Uterus (tissue), 4 donors: Measurements from ENCODE around the gene PDGFB. TPM values are rescaled to one million over a fixed set of nuclear protein-coding genes. Genes with fewer than 3 reads are reported as not detected.

Experiments
- DNase-seq, 2 donors: peaks; one replicate each; pipeline ENCODE4 v3.0.0-alpha.2; 2019 to 2020
- H3K27ac ChIP-seq, 2 donors: fragments of 200-600 bp; sonication (generic); 1 replicate in 1 of 2; 2 replicates in 1 of 2; pipeline ENCODE4 v1.5.1; 2016 to 2018
- H3K27me3 ChIP-seq, 2 donors: fragments of 200-600 bp; sonication (generic); one replicate each; pipeline ENCODE4 v1.5.1; 2018 to 2019; ENCODE audit warnings: control low read depth in 1 of 2
- H3K36me3 ChIP-seq, 2 donors: fragments of 200-600 bp; sonication (generic); one replicate each; pipeline ENCODE4 v1.5.1; 2019; ENCODE audit warnings: control low read depth in 1 of 2
- H3K4me1 ChIP-seq, 2 donors: fragments of 200-600 bp; sonication (generic); one replicate each; pipeline ENCODE4 v1.5.1; 2018 to 2019; ENCODE audit warnings: control low read depth in 1 of 2
- H3K4me3 ChIP-seq, 2 donors: fragments of 200-600 bp; sonication (generic); 1 replicate in 1 of 2; 2 replicates in 1 of 2; pipeline ENCODE4 v1.5.1; 2018 to 2019; ENCODE audit warnings: mild to moderate bottlenecking in 1 of 2
- H3K9me3 ChIP-seq, 2 donors: fragments of 200-600 bp; sonication (generic); one replicate each; pipeline ENCODE4 v1.5.1; 2019; ENCODE audit warnings: control low read depth in 1 of 2
- CTCF ChIP-seq, 4 experiments: fragments of 200-600 bp in 2 of 4; fragments of 450-650 bp in 2 of 4; sonication (generic) in 2 of 4; IDR thresholded peaks; one replicate each; pipeline ENCODE4 v1.5.1; 2016 to 2019; ENCODE audit warnings: antibody characterized with exemption in 4 of 4, mild to moderate bottlenecking in 2 of 4, moderate library complexity in 1 of 4
- POLR2A ChIP-seq, 2 donors: fragments of 450-650 bp; IDR thresholded peaks; one replicate each; pipeline ENCODE4 v1.6.1; 2016; ENCODE audit warnings: antibody characterized with exemption in 2 of 2, mild to moderate bottlenecking in 1 of 2, moderate library complexity in 1 of 2
- intact Hi-C: fragments of 100-400 bp; cut with DNase I; formaldehyde crosslinking; loops from one replicate; pipeline ENCODE4 v1.15.1; 2023; ENCODE audit warnings: low total_unique reads
- total RNA-seq, 4 donors: library from RNA; depleted of rRNA in 3 of 4; stranded (reverse); fragments of >200 nt in 3 of 4; gene quantifications; one replicate each; pipeline versions ENCODE4 v1.1.0 to v1.2.4, GENCODE V29; 2014 to 2023
- donor health status: DM: yes; HTN: yes; CAD: no.

Gene PDGFB
- total RNA-seq, 4 donors from 2014 or later: 2.0 to 24.8 (median 5.6) TPM

DNA sequence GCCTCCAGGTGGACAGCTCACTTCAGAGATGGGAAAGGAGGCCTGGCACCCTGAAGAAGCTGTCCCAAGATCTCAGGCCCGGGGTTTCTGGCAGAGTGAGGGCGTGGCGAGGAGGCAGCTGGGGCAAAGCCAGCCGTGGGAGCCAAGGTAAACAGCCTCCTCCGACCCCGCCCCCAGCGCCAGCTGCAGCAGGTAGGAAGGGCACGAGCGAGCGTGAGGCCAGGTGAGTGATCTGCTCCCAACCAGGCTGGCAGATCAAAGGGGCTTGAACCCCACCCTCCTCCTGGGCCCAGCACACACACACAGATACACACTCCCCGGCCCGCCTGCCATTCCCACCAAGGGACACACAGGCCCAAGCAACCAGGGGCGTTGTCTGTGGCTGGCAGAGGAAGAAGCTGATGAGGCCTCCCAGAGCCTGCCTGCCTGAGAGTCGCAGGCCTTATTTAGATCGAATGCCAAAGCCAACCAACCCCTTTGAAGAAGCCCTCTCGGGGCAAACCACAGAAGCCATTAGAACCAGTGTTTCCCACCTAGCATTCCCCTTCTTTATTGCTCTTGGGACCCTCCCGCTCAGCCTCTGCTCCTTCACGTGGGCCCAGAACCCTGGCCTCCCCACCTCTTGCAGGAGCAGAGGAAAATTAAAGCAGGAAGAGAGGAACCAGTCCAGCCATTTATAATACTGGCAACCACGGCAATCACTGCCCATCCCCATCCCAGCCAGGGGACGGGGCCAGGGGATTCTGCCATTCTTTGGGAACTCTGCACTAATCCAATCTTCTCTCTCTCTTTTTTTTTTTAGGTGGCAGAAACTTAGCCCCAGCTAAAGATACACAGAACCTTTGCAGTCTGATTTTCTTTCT lies 5.0 kb downstream of the PDGFB start:
- DNase-seq: no peak
- peaks cover 0 to 32% of the 10 kb centered on the region in 2 donors for H3K4me1 ChIP-seq
- intact Hi-C loops: no loop called here
- H3K27ac ChIP-seq: peak overlapping the region; percentile 66 to 76
- no peak overlapping the region for H3K4me3 ChIP-seq
- no peaks in the 10 kb centered on the region for H3K36me3 ChIP-seq
- no peaks in the 10 kb centered on the region for H3K27me3 ChIP-seq
- no peaks in the 10 kb centered on the region for H3K9me3 ChIP-seq
- no peak for TF ChIP-seq CTCF (IDR thresholded peaks at IDR 0.05)
- TF ChIP-seq POLR2A (IDR thresholded peaks at IDR 0.05): no peak

DNA sequence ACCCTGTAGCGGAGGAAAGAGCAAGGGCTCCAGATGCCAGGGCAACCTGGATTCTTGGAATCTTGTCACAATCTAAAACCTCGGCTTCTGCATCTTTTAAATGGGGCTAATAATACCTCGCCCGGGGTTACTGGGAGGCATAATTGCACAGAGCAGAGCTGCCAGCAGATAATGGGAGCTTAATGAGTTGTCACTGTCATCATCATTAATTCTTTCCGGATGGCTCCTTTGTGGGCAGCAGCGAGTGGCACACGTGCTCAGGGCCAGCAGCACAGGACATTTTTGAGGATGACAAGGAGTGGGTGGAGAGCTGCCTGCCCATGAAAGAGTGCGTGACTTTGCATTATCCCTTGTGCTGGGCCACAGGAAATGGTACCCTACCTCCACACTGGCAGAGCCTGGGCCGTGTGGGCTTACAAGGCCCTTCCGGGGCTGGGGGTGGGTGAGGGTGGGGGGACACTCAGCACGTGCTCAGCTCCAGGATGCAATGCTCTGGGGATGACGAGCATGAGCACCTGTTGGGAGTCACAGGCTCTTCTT lies 5.7 kb downstream of the PDGFB start:
- peak overlapping the region; percentile 43 to 66 for H3K27ac ChIP-seq
- DNase-seq: no peak
- no peaks in the 10 kb centered on the region for H3K27me3 ChIP-seq
- no peaks in the 10 kb centered on the region for H3K36me3 ChIP-seq
- intact Hi-C loops: no loop called here
- TF ChIP-seq CTCF (IDR thresholded peaks at IDR 0.05): no peak
- TF ChIP-seq POLR2A (IDR thresholded peaks at IDR 0.05): no peak
- no peaks in the 10 kb centered on the region for H3K9me3 ChIP-seq
- peaks cover 0 to 29% of the 10 kb centered on the region in 2 donors for H3K4me1 ChIP-seq
- H3K4me3 ChIP-seq: no peak overlapping the region

- Histone ChIP-seq H3K4me1 (peaks cover 0 to 26% of the 10 kb centered on the region in 2 donors), H3K9me3 (no peaks in the 10 kb centered on the region), H3K36me3 (no peaks in the 10 kb centered on the region), H3K27me3 (no peaks in the 10 kb centered on the region), H3K27ac (peak overlapping the region in 1 of 2 donors; percentile 43), H3K4me3 (no peak overlapping the region)
- DNase-seq: no peak
- intact Hi-C loops: no loop called here
- no peak for TF ChIP-seq POLR2A (IDR thresholded peaks at IDR 0.05)
- no peak for TF ChIP-seq CTCF (IDR thresholded peaks at IDR 0.05)
Observed at GRCh38 chr22:39238561-39238960, 6.2 kb downstream of the PDGFB start.

- no peaks in the 10 kb centered on the region for H3K9me3 ChIP-seq
- no peaks in the 10 kb centered on the region for H3K27me3 ChIP-seq
- no peak for DNase-seq
- H3K36me3 ChIP-seq: no peaks in the 10 kb centered on the region
- H3K4me1 ChIP-seq: peaks cover 0 to 26% of the 10 kb centered on the region in 2 donors
- intact Hi-C loops: no loop called here
- H3K4me3 ChIP-seq: no peak overlapping the region
- TF ChIP-seq CTCF (IDR thresholded peaks at IDR 0.05) (no peak), POLR2A (IDR thresholded peaks at IDR 0.05) (no peak)
- H3K27ac ChIP-seq: peak overlapping the region in 1 of 2 donors; percentile 43
Observed at GRCh38 chr22:39238101-39238466, 6.7 kb downstream of the PDGFB start.
